Measurements from ENCODE around the gene PLCXD3.
"Not testable (repeated sequence)": the region's sequence is repeated elsewhere in the genome, so short reads cannot be mapped to it uniquely, and the experiment has no call there.

Gene PLCXD3

DNA sequence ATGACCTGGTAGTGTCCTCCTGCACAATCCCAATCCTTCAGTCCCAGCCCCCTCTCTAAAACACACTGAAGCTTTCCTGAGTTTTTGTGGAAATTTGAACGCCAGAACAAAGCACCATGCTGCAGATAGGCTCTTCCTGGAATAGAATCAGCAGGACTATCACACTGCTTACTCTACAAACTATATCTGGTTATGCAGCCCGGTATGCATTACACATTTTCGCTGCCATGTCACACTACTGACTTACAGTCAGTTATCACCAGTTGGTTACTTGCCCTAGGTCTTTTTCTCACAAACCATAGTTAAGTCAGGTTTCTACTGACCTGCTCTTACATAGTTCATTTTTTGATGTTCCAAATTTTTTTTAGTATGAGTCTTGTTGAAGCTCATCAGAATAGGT is 24.9 kb downstream of the PLCXD3 start:
- no peak for DNase-seq

DNA sequence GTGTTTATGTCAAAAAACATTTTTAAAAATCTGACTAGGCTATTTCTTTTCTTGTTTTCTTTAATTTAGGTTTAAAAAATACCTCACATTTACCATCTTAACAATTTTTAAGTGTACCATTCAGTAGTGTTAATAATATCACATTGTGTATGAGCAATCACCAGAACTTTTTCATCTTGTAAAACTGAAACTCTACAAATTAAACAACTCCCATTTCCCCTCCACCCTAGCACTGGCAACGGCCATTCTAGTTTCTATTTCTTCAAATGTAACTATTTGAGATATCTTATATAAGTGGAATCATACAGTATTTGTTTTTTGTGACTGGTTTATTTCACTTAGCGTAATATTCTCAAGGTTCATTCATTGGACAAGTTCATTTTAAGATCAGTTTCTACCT is 27.7 kb downstream of the PLCXD3 start:
- DNase-seq: no peak

DNA sequence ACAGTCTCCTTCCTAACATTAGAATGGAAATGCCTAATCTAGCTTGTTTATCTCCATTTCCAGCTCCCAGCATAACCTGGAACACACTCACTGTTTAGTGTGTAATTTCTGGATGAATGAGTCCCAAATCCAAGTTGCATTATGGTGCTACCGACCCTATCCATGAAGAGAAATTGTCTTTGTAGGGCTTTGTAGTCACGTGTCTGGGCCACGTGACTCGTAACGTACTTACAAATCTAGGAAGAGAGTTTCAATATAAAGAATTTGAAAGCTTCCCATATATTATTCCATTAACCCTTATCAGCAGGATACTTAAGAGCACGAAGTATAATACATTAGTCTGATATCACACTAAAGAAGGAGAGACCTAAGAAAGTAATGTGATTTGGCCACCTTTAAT is 28.2 kb downstream of the PLCXD3 start:
- DNase-seq: no peak

DNA sequence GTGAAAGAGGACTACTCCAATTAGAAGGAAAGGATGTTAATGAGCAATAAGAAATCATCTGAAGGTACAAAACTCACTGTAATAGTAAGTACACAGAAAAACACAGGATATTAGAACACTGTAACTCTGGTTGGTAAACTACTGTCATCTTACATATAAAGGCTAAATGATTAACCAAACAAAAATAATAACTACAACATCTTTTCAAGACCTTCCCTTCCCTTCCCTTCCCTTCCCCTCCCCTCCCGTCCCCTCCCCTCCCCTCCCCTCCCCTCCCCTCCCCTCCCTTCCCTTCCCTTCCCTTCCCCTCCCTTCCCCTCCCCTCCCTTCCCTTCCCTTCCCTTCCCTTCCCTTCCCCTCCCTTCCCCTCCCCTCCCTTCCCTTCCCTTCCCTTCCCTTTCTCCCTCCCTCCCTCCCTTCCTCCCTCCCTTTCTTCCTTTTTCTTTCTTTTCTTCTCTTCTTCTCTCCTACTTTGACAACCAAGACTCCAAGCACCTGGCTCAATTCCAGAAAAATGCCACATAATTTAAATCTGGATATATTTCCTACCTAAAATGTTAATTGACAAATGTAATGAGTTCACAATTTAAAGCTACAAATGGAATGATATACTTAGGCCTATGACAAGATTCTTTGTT is 38.7 kb downstream of the PLCXD3 start:
- DNase-seq: not testable (repeated sequence)

DNA sequence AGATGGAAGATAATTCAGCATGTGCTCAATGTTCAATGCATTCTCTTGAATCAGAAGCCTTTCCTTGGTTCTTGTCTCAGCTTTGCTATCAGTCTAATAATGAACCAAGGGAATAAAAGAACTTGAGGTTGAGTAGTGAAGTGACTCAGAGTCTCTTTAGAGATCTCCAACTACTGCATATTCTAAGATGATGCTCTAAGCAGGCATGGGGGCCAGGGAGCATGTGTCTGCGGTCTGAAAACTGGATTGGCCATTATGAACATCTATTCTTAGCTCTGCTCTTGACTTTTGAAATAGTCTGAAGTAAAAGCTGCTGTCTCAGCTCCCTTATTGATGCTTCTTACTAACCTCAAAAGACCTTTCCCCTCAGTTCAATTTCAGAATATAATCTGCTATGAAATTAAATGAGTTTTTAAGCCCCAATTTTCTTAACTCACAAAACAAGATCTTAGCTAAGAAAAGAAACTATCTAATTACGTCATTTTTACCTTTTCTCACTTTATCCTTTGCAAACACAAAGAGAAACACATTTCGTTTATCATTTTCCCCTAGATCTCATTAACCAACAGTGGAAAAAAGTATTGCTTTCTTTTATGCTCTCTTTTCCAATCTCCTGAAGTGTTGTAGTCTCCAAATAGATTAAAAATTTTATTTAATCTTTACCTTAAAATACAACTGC is 44.8 kb downstream of the PLCXD3 start:
- no peak for DNase-seq

GRCh38 chr5:41459557-41459956 is 50.8 kb downstream of the PLCXD3 start:
- no peak for DNase-seq

DNA sequence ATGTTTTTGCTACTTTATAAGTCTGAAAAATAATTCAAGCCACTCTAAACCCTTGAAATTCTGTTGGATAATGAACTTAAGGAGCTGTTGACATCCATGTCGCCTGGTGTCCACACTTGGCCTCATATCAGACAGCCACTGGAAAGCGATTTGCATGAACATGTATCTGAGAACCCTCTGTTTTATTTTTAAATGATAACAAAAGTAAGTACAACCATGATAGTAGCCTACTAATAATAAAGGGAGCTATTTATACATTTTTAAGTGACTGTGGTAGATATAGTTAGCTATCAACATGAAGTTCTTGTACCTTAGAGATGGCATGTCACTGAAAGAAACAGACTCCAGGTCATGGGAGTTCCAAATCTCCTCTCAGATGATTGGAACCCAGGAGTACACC is 53.3 kb downstream of the PLCXD3 start:
- no peak for DNase-seq

DNA sequence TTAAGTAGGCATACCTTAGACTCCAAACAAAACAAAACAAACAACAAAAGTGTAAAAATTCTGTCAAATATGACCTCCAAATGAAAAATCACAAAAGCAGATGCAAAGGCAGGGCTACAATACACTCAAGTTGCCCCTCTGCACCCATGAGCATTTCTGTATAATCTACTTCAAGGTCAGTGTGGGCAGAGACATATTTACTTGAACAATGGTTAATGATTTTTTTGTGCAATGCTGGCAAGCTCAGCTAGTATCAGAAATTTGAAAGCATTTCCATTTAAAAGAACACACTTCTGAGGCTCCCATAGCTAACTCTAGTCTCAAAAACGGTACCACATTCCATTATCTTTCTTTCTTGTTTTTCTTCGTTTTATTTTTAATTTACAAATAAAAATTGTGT is 57.9 kb downstream of the PLCXD3 start:
- DNase-seq: no peak

- DNase-seq: no peak
Measured at GRCh38 chr5:41447650-41448510, 62.5 kb downstream of the PLCXD3 start.

DNA sequence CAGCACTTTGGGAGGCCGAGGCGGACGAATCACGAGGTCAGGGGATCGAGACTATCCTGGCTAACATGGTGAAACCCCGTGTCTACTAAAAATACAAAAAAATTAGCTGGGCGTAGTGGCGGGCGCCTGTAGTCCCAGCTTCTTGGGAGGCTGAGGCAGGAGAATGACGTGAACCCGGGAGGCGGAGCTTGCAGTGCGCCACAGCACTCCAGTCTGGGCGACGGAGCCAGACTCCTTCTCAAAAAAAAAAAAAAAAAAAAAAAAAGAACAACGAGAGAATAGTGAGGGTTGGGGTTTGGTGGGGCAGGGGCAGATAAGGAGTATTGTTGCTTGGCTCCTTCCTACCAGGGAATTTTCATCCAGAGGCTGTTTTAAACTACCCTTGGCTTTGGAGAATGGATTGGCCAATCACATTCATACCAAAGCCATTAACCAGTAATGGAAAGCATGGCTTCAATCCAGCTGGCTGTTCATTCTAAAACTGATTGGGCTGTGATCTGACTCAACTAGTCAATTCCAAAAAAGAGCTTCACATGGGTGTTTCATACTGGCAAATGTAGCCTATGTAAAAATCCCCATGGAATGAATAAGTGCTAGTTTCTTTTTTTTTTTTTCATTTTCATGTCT is 64.4 kb downstream of the PLCXD3 start:
- DNase-seq: no peak

GRCh38 chr5:41435276-41435675 is 75.1 kb downstream of the PLCXD3 start:
- DNase-seq: no peak

DNA sequence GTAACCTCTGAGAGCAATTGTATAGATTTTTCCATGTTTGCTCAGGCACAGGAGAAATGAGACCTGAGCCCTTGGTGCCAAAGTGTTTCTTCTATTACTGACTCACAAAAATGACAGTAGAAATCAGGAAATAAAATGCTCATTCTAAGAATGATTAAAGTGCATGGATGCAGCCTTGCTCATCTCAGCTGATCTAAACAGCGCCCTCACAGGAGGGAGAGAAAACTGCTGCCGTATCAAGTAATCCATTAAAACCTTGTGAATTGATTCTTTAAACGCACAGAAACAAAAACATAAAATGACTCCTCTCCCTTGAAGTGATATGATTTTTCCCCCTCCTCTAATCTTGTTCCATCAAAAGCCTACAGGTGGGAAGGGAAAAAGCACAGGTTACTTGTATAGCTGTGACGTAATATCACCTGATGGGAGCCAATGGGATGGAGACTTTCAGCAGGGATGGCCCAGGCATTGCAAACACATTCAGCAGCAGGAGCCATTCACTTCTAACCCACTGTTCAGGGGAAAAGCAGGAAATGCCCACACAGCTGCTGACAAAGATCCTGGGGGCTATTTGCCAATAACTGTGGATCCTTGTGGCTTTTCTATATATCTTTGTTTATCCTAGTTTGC is 76.7 kb downstream of the PLCXD3 start:
- no peak for DNase-seq

GRCh38 chr5:41432481-41433253 is 77.7 kb downstream of the PLCXD3 start:
- no peak for DNase-seq

DNA sequence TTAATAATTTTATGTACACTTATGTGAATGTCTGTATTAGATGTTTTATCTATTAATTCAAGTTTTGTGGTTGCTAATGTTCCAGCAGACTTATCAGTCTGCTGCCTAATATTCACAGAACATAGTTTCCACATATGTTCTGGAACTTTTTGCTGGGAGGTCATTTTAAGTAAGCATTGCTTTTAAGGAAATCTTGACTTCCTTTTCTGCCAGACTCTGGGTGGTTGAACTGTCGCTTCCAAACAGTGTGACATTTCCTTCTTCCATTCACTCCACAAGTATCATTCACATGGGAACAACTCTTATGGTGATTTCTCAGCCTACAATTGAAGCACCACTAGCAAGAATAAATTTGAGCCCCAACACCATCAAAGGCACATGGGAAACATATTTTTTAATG is 82.9 kb downstream of the PLCXD3 start:
- no peak for DNase-seq

DNA sequence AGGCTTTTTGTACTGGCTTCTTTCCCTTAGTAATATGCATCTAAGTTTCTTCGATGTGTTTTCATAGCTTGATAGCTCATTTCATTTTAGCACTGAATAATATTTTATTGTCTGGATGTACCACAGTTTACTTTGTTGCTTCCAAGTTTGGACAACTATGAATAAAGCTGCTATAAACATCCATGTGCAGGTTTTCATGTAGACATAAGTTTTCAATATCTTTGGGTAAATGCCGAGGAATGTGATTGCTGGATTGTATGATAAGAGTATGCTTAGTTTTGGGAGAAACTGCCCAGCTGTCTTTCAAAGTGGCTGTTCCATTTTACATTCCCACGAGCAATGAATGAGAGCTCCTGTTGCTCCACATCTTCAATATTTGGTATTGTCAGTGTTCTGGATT is 84.7 kb downstream of the PLCXD3 start:
- no peak for DNase-seq

DNA sequence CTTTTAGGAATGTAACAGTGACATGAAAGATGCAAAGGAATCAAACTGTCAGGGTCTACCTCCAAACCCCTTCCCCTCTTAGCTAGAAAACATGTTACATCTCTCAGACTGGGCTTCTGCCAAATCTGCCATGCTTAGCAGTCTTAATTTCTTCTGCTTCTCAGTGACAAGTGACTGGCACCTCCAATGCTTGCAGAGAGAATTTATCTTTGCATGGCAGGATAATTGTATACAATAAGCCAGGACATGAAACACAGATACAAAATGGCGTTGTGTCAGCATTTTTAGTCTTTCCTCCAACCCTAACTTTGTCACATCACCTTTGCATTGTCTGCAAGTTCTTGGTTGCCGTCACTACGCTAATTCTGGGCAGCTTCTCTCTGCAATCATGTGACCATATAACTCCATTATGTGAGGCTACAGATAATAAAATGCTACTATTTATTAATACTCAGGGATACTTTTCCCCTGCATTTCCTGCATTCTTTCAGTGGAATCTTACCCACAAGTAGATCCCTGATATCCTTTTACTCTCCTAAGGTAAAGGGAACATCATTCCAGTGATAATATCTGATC is 89.8 kb downstream of the PLCXD3 start:
- DNase-seq: no peak

DNA sequence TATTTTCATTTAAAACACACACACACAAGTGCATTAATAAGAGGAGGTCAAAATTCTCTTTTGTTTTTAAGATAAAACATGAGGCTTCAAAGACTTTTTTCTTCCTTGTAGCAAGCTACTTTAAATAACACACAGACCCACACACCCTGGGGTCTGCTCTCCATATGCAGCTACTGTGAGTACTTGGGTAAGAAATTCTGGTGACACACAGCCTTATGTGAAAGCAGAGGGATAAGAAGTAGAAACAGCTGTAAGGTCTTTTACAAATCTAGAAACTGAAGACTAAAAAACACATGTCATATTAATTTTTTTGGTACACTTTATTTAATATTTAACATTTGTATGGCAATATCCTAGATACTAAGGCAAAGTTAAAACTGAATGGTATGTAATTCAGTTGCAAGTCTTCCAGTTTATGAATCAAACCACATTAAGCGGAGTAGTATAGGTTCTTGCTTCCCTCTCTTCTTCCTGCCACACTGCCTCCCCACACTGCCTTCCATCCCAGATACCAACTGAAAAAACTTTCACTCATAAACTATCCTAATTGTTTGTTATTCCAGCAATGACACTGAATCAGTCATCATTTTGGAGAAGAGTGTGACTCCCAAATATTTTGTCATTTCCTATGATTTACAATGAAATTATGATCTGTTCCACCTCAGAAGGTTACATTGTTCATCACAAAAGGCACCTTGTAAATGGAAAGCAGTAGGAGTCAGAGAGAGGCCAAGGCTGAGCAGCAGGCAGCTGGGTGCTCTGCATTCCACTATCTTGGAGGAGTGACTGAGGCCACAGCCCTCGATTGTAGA is 92.0 kb downstream of the PLCXD3 start:
- DNase-seq: no peak

GRCh38 chr5:41416336-41416735 is 94.1 kb downstream of the PLCXD3 start:
- DNase-seq: no peak

- no peak for DNase-seq
Measured at GRCh38 chr5:41415242-41415641, 95.2 kb downstream of the PLCXD3 start.

DNA sequence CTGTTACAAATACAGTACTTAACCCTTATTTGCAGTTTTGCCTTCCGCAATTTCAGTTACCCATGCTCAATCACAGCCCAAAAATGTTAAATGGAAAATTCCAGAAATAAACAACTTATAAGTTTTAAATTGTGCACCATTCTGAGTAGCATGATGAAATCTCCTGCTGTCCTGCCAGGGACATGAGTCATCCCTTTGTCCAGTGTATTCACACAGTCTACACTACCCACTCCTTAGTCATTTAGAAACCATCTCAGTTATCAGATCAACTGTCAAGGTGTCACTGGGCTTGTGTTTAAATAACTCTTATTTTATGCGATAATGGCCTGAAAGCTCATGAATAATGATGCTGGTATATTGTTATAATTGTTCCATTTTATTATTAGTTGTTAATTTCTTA is 95.8 kb downstream of the PLCXD3 start:
- DNase-seq: no peak

GRCh38 chr5:41413074-41413473 is 97.3 kb downstream of the PLCXD3 start:
- no peak for DNase-seq
